HG03060 (cell line): ENCODE data around the gene MIEF2.
A peak's percentile ranks its signal among the peaks of the same experiment; 100 is the strongest.
"Not testable (repeated sequence)": the region's sequence is repeated elsewhere in the genome, so short reads cannot be mapped to it uniquely, and the experiment has no call there.

Experiments used
- ATAC-seq: cut with Tn5 transposase; IDR thresholded peaks from one replicate; pipeline ENCODE4 v1.9.1; 2021; ENCODE audit warnings: low read depth, moderate number of reproducible peaks; ENCODE audit not compliant: unreplicated experiment

MIEF2 gene

GRCh38 chr17:18280766-18281371 lies 20.4 kb downstream of the MIEF2 start:
- ATAC-seq = no peak

DNA sequence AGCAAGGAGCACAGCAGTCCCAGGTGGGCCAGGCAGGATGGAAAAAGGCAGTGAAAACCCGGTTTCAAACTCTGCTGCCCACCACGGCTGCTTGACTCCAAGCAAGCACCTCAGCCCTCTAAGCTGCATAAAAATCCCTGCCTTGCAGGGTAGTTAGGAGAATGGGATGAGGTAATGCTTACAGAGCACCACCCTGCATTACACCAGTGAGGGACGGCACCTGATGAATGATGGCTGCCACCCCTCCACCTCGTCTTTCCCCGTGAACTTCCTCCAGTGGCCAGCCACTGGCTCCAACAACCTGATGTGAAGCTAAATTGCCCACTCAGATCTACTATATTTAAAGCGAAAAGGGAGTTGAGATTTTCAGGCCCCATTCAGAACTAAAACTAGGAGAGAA lies 21.3 kb downstream of the MIEF2 start:
- ATAC-seq = no peak

DNA sequence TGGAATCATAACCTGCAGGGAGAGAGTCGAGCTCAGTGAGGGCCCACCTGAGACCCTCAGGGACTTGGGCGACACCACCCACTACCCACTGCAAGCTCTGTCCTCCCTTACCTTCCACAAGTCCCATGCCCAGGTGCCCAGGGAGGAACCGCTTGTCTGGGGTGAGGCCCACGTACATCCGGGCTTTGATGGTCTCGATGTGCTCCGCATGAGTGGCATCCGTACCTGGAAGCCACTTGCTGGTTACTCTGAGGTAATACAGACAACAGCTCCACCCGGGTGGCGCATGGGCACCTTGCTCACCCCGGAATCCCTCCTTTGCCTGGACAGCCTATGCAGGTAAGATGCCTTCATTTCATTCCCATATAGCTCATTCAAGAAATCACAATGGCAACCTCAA lies 24.8 kb downstream of the MIEF2 start:
- ATAC-seq = no peak

GRCh38 chr17:18291718-18292540 lies 31.5 kb downstream of the MIEF2 start:
- ATAC-seq = no peak

DNA sequence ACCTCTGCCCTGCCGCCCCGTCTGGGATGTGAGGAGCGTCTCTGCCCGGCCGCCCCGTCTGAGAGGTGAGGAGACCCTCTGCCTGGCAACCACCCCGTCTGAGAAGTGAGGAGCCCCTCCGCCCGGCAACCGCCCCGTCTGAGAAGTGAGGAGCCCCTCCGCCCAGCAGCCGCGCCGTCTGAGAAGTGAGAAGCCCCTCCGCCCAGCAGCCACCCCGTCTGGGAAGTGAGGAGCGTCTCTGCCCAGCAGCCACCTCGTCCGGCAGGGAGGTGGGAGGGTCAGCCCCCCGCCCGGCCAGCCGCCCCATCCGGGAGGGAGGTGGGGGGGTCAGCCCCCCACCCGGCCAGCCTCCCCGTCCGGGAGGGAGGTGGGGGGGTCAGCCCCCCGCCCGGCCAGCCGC lies 37.6 kb downstream of the MIEF2 start:
- not testable (repeated sequence) for ATAC-seq

- ATAC-seq = no peak
Measured at GRCh38 chr17:18300725-18301480, 40.4 kb downstream of the MIEF2 start.

GRCh38 chr17:18303206-18303605 lies 42.7 kb downstream of the MIEF2 start:
- ATAC-seq = not testable (repeated sequence)

DNA sequence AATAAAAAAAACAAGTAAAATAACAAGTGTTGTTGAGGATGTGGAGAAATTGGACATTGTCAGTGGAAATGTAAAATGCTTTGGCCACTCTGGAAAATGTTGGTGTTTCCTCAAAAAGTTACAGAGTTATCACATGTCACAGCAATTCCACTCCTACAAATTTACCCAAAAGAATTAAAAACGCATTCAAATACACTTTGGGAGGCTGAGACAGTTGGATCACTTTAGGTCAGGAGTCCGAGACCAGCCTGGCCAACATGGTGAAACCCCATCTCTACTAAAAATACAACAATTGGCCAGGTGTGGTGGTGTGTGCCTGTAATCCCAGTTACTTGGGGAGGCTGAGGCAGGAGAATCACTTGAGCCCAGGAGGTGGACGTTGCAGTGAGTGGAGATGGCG lies 48.7 kb downstream of the MIEF2 start:
- no peak for ATAC-seq

- no peak for ATAC-seq
Measured at GRCh38 chr17:18314059-18314730, 53.7 kb downstream of the MIEF2 start.

DNA sequence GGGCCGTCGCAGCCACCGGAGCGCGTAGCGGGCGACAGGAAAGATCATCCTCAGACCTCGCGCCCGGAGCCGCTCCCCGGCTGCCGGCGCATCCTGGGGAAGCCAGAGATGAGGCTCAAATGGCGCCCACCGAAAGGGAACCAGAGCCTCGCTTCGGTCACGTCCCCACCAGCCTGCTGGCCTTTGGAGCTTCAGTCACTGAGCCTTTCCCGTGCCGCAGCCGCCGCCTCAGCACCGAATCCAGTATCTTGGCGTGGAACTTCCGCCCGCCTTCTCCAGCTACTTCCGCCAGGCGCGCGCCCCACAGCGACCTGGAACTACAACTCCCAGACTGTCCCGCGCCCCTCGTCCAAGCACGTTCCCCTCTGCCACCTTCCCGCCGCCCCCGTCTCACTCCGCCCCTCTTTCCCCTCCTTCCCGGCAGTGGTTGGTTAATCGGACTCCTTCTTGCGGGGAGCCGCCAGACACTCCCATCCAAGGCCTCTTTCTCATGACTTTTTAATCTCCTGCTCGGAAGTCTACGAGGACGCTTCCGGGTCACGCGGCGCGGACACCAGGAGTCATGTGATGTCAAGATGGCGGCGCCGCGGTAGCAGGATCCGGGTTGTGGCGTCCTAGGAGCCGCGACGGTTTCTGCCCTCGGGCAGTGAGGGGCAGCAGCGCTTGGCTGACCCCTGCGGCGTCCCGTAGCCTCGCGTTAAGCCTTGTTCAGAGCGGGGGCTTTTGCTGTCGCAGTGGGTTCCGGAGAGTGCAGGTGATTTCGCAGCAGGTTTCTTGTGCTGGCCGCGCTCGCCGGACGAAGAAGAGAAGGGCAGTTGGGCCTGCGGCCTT lies 54.5 kb downstream of the MIEF2 start, which contains the start of the genes SMCR8 and TOP3A:
SMCR8 (plus strand) TSS at position 563 of the 831 bp plus-strand sequence. CDS start 497 bp downstream, outside the sequence.
TOP3A (minus strand) TSS at position 264 of the 831 bp plus-strand sequence; CDS start at position 48, 216 bp downstream.
- peak; percentile 65 for ATAC-seq

DNA sequence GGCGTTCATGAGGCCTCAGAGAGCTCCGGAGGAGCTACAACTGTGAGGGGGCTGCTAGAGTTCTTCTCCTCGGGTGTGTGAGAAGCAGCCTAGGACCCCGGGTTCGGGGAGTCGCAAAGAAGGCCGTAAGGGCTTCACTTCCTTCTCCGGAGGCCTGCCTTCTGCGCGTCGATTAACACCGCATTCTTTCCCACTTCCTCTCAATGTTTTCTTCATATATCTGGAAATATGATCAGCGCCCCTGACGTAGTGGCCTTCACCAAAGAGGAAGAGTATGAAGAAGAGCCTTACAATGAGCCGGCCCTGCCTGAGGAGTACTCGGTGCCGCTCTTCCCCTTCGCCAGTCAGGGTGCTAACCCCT lies 55.1 kb downstream of the MIEF2 start:
- ATAC-seq = no peak

GRCh38 chr17:18315961-18316360 lies 55.5 kb downstream of the MIEF2 start:
- ATAC-seq = no peak
